Peyer's patch (tissue), 4 donors: ENCODE measurements around the gene GJE1. TPM values are rescaled to one million over a fixed set of nuclear protein-coding genes. Genes with fewer than 3 reads are reported as not detected.

Experiments
- DNase-seq, 3 donors: peaks; one replicate each; pipeline ENCODE4 v3.0.0-alpha.2; 2017 to 2019
- H3K27ac ChIP-seq, 4 donors: fragments of 200-600 bp; sonication (generic); one replicate each; pipeline ENCODE4 v1.5.1; 2016 to 2019
- H3K27me3 ChIP-seq, 2 donors: fragments of 200-600 bp; sonication (generic); one replicate each; pipeline ENCODE4 v1.5.1; 2019
- H3K36me3 ChIP-seq, 3 donors: fragments of 200-600 bp; sonication (generic); one replicate each; pipeline ENCODE4 v1.5.1; 2016 to 2019
- H3K4me1 ChIP-seq, 4 donors: fragments of 200-600 bp; sonication (generic); one replicate each; pipeline ENCODE4 v1.5.1; 2016 to 2019
- H3K4me3 ChIP-seq, 4 donors: fragments of 200-600 bp; sonication (generic); 1 replicate in 3 of 4; 2 replicates in 1 of 4; pipeline ENCODE4 v1.5.1; 2016 to 2019; ENCODE audit warnings: mild to moderate bottlenecking in 1 of 4
- H3K9me3 ChIP-seq, 4 donors: fragments of 200-600 bp; sonication (generic); one replicate each; pipeline ENCODE4 v1.5.1; 2016 to 2019; ENCODE audit warnings: mild to moderate bottlenecking in 1 of 4
- CTCF ChIP-seq, 6 experiments: fragments of 450-650 bp in 4 of 6; fragments of 200-600 bp in 2 of 6; sonication (generic) in 1 of 6; IDR thresholded peaks; one replicate each; pipeline ENCODE4 v1.5.1; 2017 to 2019; ENCODE audit warnings: antibody characterized with exemption in 6 of 6, mild to moderate bottlenecking in 3 of 6, moderate library complexity in 1 of 6
- POLR2A ChIP-seq, 2 donors: fragments of 450-650 bp; IDR thresholded peaks; one replicate each; pipeline ENCODE4 v1.5.1; 2017; ENCODE audit warnings: antibody characterized with exemption in 2 of 2, mild to moderate bottlenecking in 2 of 2, moderate library complexity in 2 of 2
- total RNA-seq, 4 donors: library from RNA; depleted of rRNA; stranded (reverse); fragments of >200 nt; gene quantifications; one replicate each; pipeline ENCODE4 v1.1.0, GENCODE V29; 2016

GJE1 gene
- total RNA-seq, 4 donors from 2014 or later, result not detected

GRCh38 chr6:142167486-142167885 is 34.8 kb downstream of the GJE1 start:
- Histone ChIP-seq H3K9me3 (no peaks in the 10 kb centered on the region), H3K27ac (no peak overlapping the region), H3K4me3 (no peak overlapping the region), H3K4me1 (no peaks in the 10 kb centered on the region), H3K27me3 (no peaks in the 10 kb centered on the region), H3K36me3 (peaks cover 0 to 49% (median 0%) of the 10 kb centered on the region in 3 donors)
- no peak for DNase-seq
- TF ChIP-seq POLR2A (IDR thresholded peaks at IDR 0.05) (no peak), CTCF (IDR thresholded peaks at IDR 0.05) (no peak)

- Histone ChIP-seq H3K4me3 (no peak overlapping the region), H3K9me3 (no peaks in the 10 kb centered on the region), H3K36me3 (peaks cover 0 to 72% (median 0%) of the 10 kb centered on the region in 3 donors), H3K27me3 (no peaks in the 10 kb centered on the region), H3K27ac (no peak overlapping the region), H3K4me1 (no peaks in the 10 kb centered on the region)
- TF ChIP-seq POLR2A (IDR thresholded peaks at IDR 0.05), result no peak
- no peak for TF ChIP-seq CTCF (IDR thresholded peaks at IDR 0.05)
- no peak for DNase-seq
These were observed 38.6 kb downstream of the GJE1 start for GRCh38 chr6:142171351-142171750.

DNA sequence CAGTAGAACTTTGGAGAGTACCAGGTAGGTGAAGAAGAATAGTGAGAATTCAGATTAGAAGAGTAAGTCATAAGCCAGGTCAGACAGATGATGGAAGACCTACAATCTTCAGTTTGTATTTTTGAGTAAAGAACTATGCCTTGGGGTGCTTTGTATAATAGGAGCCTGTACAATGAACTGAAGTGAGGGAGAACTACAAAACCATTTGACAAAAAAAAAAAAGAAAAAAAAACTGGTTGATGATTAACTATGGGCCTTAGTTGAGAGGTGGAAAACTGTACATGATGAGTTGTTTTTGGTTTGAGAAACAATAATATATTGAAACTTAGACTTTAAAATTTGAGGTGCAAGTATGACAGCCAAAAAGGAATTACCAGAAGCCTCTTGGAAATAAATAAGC is 40.0 kb downstream of the GJE1 start:
- Histone ChIP-seq H3K9me3 (no peaks in the 10 kb centered on the region), H3K27me3 (no peaks in the 10 kb centered on the region), H3K4me3 (no peak overlapping the region), H3K36me3 (peaks cover 0 to 58% (median 0%) of the 10 kb centered on the region in 3 donors), H3K27ac (no peak overlapping the region), H3K4me1 (no peaks in the 10 kb centered on the region)
- TF ChIP-seq POLR2A (IDR thresholded peaks at IDR 0.05) (no peak), CTCF (IDR thresholded peaks at IDR 0.05) (no peak)
- no peak for DNase-seq

GRCh38 chr6:142173980-142174379 is 41.3 kb downstream of the GJE1 start:
- no peaks in the 10 kb centered on the region for H3K4me1 ChIP-seq
- peaks cover 0 to 5% (median 0%) of the 10 kb centered on the region in 4 donors for H3K9me3 ChIP-seq
- no peaks in the 10 kb centered on the region for H3K27me3 ChIP-seq
- TF ChIP-seq POLR2A (IDR thresholded peaks at IDR 0.05), result no peak
- no peak for TF ChIP-seq CTCF (IDR thresholded peaks at IDR 0.05)
- H3K27ac ChIP-seq, result no peak overlapping the region
- H3K4me3 ChIP-seq, result no peak overlapping the region
- H3K36me3 ChIP-seq, result peaks cover 0 to 57% (median 0%) of the 10 kb centered on the region in 3 donors
- DNase-seq, result no peak

DNA sequence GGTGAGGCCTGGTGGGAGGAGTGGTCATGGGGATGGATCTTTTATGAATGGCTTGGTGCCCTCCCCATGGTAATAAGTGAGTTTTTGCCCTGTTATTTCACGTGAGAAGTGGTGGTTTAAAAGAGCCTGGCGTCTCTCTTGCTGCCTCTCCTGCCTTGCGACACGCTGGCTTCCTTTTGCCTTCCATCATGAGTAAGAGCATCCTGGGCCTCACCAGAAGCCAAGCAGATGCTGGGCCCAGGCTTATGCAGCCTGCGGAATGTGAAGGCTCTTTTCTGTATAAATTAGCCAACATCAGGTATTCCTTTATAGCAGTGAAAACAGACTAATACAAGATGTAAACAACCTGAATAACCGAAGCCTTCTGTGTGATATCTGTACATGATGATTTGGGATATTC is 42.0 kb downstream of the GJE1 start:
- Histone ChIP-seq H3K4me3 (no peak overlapping the region), H3K9me3 (peaks cover 0 to 5% (median 0%) of the 10 kb centered on the region in 4 donors), H3K4me1 (no peaks in the 10 kb centered on the region), H3K36me3 (peaks cover 0 to 50% (median 0%) of the 10 kb centered on the region in 3 donors), H3K27me3 (no peaks in the 10 kb centered on the region), H3K27ac (no peak overlapping the region)
- DNase-seq, result no peak
- TF ChIP-seq CTCF (IDR thresholded peaks at IDR 0.05), result no peak
- no peak for TF ChIP-seq POLR2A (IDR thresholded peaks at IDR 0.05)

DNA sequence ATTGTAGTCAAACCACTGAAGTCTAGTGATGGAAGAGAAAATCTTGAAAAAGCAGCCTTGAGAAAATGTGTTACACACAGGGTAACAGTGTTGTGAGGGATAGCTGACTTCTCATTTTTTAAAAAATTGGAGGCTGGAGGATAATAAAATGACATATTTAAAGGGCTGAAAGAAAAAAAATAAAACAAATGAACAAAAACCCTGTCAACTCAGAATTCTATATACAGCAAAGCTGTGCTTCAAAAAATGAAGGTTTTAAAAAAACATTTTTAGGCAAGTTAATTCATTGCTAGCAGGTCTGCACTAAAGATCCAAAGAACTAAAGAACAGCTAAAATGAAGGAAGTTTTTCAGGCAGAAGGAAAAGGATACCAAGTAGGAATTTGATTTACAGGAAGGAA is 45.4 kb downstream of the GJE1 start:
- TF ChIP-seq CTCF (IDR thresholded peaks at IDR 0.05) (no peak), POLR2A (IDR thresholded peaks at IDR 0.05) (no peak)
- DNase-seq, result no peak
- Histone ChIP-seq H3K4me1 (no peaks in the 10 kb centered on the region), H3K27ac (no peak overlapping the region), H3K36me3 (peaks cover 0 to 32% (median 0%) of the 10 kb centered on the region in 3 donors), H3K27me3 (no peaks in the 10 kb centered on the region), H3K4me3 (no peak overlapping the region), H3K9me3 (peaks cover 0 to 5% (median 0%) of the 10 kb centered on the region in 4 donors)
